SK-N-SH (cell line): ENCODE data around the gene SYNGR3. TPM values are rescaled to one million over a fixed set of nuclear protein-coding genes. Genes with fewer than 3 reads are reported as not detected.

Experiments
- CTCF ChIA-PET: fragments of 300-600, 350-600 bp; formaldehyde crosslinking; extraction: SDS; loops from one replicate; lab custom pipeline; 2021; lab: Yijun Ruan, JAX
- POLR2A ChIA-PET: fragments of 350-600 bp; sonication (Branson Sonifier 250); formaldehyde crosslinking; extraction: SDS; loops from one replicate; lab custom pipeline; 2020; ENCODE audit warnings: antibody characterized with exemption, inconsistent platforms; lab: Yijun Ruan, JAX
- DNase-seq: peaks from one replicate; pipeline ENCODE4 v3.0.0; 2012
- H2AFZ ChIP-seq: fragments of 200-600 bp; sonication (generic); 2 replicates; pipeline ENCODE4 v1.8.1; 2016; ENCODE audit warnings: antibody characterized with exemption, mild to moderate bottlenecking, low read depth
- H3F3A ChIP-seq: fragments of 200-600 bp; sonication (generic); replicated peaks from 2 replicates; pipeline ENCODE3; 2016; ENCODE audit warnings: antibody characterized with exemption, mild to moderate bottlenecking; ENCODE audit not compliant: insufficient read depth
- H3K27ac ChIP-seq, 2 experiments: fragments of 200-500 bp in 1 of 2; fragments of 200-600 bp in 1 of 2; sonication (Bioruptor generic) in 1 of 2; sonication (generic), shearing (Covaris generic) in 1 of 2; 2 replicates each; pipeline versions ENCODE4 v1.5.1 to v1.6.1; 2014 to 2016; ENCODE audit warnings: low read depth in 2 of 2, inconsistent platforms in 1 of 2, low read length in 1 of 2, mild to moderate bottlenecking in 1 of 2, mixed read lengths in 1 of 2
- H3K27me3 ChIP-seq: fragments of 200-600 bp; sonication (generic), shearing (Covaris generic); 2 replicates; pipeline ENCODE4 v1.6.1; 2016; ENCODE audit warnings: mixed run types; ENCODE audit not compliant: insufficient read depth
- H3K36me3 ChIP-seq, 2 experiments: fragments of 200-500 bp in 1 of 2; fragments of 200-600 bp in 1 of 2; sonication (Bioruptor generic) in 1 of 2; sonication (generic) in 1 of 2; replicated peaks in 1 of 2; 2 replicates each; pipeline versions ENCODE3 to v1.5.1; 2014 to 2016; ENCODE audit warnings: low read length in 1 of 2, mild to moderate bottlenecking in 1 of 2; ENCODE audit not compliant: insufficient read depth in 2 of 2, control insufficient read depth in 1 of 2
- H3K4me1 ChIP-seq, 2 experiments: fragments of 200-500 bp in 1 of 2; fragments of 200-600 bp in 1 of 2; sonication (Bioruptor generic) in 1 of 2; sonication (generic), shearing (Covaris generic) in 1 of 2; 2 replicates each; pipeline versions ENCODE4 v1.5.1 to v1.6.1; 2014 to 2016; ENCODE audit warnings: low read depth in 1 of 2, low read length in 1 of 2, mixed run types in 1 of 2; ENCODE audit not compliant: insufficient read depth in 2 of 2, control insufficient read depth in 1 of 2
- H3K4me2 ChIP-seq: fragments of 200-600 bp; sonication (generic), shearing (Covaris generic); 2 replicates; pipeline ENCODE4 v1.6.1; 2017; ENCODE audit warnings: mixed run types
- H3K4me3 ChIP-seq, 2 experiments: fragments of 200-500 bp in 1 of 2; fragments of 200-600 bp in 1 of 2; sonication (Bioruptor generic) in 1 of 2; sonication (generic), shearing (Covaris generic) in 1 of 2; 2 replicates each; pipeline versions ENCODE4 v1.5.1 to v1.8.1; 2014 to 2016; ENCODE audit warnings: low read depth in 2 of 2, inconsistent platforms in 1 of 2, low read length in 1 of 2, mild to moderate bottlenecking in 1 of 2, mixed read lengths in 1 of 2, moderate library complexity in 1 of 2
- H3K79me2 ChIP-seq: fragments of 200-600 bp; sonication (generic); 2 replicates; pipeline ENCODE4 v1.8.1; 2017; ENCODE audit warnings: mild to moderate bottlenecking; ENCODE audit not compliant: insufficient read depth
- H3K9ac ChIP-seq: fragments of 200-600 bp; sonication (generic); 2 replicates; pipeline ENCODE4 v1.6.1; 2017; ENCODE audit warnings: mixed run types
- H3K9me2 ChIP-seq: fragments of 200-600 bp; sonication (generic); 2 replicates; pipeline ENCODE4 v1.6.1; 2017; ENCODE audit warnings: mixed run types
- H3K9me3 ChIP-seq: fragments of 200-600 bp; sonication (generic); 2 replicates; pipeline ENCODE4 v1.6.1; 2017; ENCODE audit warnings: mixed run types, mild to moderate bottlenecking, moderate library complexity
- H4K20me1 ChIP-seq: fragments of 200-600 bp; sonication (generic); 2 replicates; pipeline ENCODE4 v1.6.1; 2017; ENCODE audit warnings: mild to moderate bottlenecking, mixed run types; ENCODE audit not compliant: insufficient read depth
- CHD2 ChIP-seq: fragments of 150-350 bp; IDR thresholded peaks from 2 replicates; pipeline ENCODE4 v1.6.1; 2018; ENCODE audit warnings: low read length; ENCODE audit not compliant: partially characterized antibody
- ELF1 ChIP-seq: IDR thresholded peaks from 2 replicates; pipeline ENCODE4 v1.4.0; 2012
- FOXM1 ChIP-seq: IDR thresholded peaks from 2 replicates; pipeline ENCODE4 v1.4.0; 2012; ENCODE audit warnings: low read depth, mild to moderate bottlenecking
- GABPA ChIP-seq: IDR thresholded peaks from 2 replicates; pipeline ENCODE4 v1.4.0; 2012; ENCODE audit warnings: low read depth, mild to moderate bottlenecking
- GATA2 ChIP-seq: sonication (generic); formaldehyde crosslinking; IDR thresholded peaks from 2 replicates; pipeline ENCODE4 v1.5.0; 2020; ENCODE audit warnings: mild to moderate bottlenecking, missing genetic modification reagents
- JUND ChIP-seq: IDR thresholded peaks from 2 replicates; pipeline ENCODE4 v1.4.0; 2012
- MEF2A ChIP-seq: IDR thresholded peaks from 2 replicates; pipeline ENCODE4 v1.4.0; 2012; ENCODE audit warnings: low read depth, borderline replicate concordance
- MXI1 ChIP-seq: IDR thresholded peaks from 2 replicates; pipeline ENCODE4 v1.6.1; 2012; ENCODE audit warnings: mild to moderate bottlenecking, low read depth, low read length, improper control_type of control experiment
- NFIC ChIP-seq: IDR thresholded peaks from 2 replicates; pipeline ENCODE4 v1.4.0; 2012; ENCODE audit warnings: borderline replicate concordance
- POLR2AphosphoS5 ChIP-seq: IDR thresholded peaks from 2 replicates; pipeline ENCODE4 v1.6.1; 2012; ENCODE audit warnings: low read depth, low read length
- RAD21 ChIP-seq: IDR thresholded peaks from 2 replicates; pipeline ENCODE4 v1.6.1; 2012; ENCODE audit warnings: mild to moderate bottlenecking, low read length
- TCF12 ChIP-seq: IDR thresholded peaks from 2 replicates; pipeline ENCODE4 v1.4.0; 2012
- TEAD4 ChIP-seq: IDR thresholded peaks from 2 replicates; pipeline ENCODE4 v1.4.0; 2012; ENCODE audit warnings: mild to moderate bottlenecking, borderline replicate concordance; ENCODE audit not compliant: insufficient read depth
- WGBS: methylation state at CpG from one replicate; pipeline ENCODE4 v1.1.6; 2017; ENCODE audit warnings: low lambda C conversion rate; 5-methylcytosine and 5-hydroxymethylcytosine counted together
- polyA plus RNA-seq, 3 experiments: library from polyadenylated mRNA; depleted of rRNA; stranded (reverse); fragments of >200 nt; gene quantifications; 2 replicates each; pipeline ENCODE4 v1.2.3, GENCODE V29; 2012
- TF ChIP-seq, protein P1 (sequence below): fragments of 200-600 bp; sonication (generic); IDR thresholded peaks from 2 replicates; pipeline ENCODE4 v1.6.1; 2017; ENCODE audit warnings: antibody characterized with exemption, mild to moderate bottlenecking, moderate library complexity
- TF ChIP-seq, protein P2 (sequence below): IDR thresholded peaks from 2 replicates; pipeline ENCODE4; 2012
- TF ChIP-seq, protein P3 (sequence below): IDR thresholded peaks from 2 replicates; pipeline ENCODE4 v1.4.0; 2012; ENCODE audit warnings: low read depth, borderline replicate concordance
- TF ChIP-seq, protein P4 (sequence below): IDR thresholded peaks from 2 replicates; pipeline ENCODE4 v1.4.0; 2012; ENCODE audit warnings: low read depth, borderline replicate concordance
- TF ChIP-seq, protein P5 (sequence below): fragments of 150-350 bp; IDR thresholded peaks from 2 replicates; pipeline ENCODE4 v1.6.1; 2016; ENCODE audit warnings: mild to moderate bottlenecking, low read depth, low read length
- TF ChIP-seq, protein P6 (sequence below): fragments of 150-350 bp; IDR thresholded peaks from 2 replicates; pipeline ENCODE4 v1.6.1; 2017; ENCODE audit warnings: antibody characterized with exemption, low read length, low read depth, borderline replicate concordance

SYNGR3 gene
- polyA plus RNA-seq, 1 of the 3 experiments (the other 2 are of a cell fraction): 10.7 TPM

DNA sequence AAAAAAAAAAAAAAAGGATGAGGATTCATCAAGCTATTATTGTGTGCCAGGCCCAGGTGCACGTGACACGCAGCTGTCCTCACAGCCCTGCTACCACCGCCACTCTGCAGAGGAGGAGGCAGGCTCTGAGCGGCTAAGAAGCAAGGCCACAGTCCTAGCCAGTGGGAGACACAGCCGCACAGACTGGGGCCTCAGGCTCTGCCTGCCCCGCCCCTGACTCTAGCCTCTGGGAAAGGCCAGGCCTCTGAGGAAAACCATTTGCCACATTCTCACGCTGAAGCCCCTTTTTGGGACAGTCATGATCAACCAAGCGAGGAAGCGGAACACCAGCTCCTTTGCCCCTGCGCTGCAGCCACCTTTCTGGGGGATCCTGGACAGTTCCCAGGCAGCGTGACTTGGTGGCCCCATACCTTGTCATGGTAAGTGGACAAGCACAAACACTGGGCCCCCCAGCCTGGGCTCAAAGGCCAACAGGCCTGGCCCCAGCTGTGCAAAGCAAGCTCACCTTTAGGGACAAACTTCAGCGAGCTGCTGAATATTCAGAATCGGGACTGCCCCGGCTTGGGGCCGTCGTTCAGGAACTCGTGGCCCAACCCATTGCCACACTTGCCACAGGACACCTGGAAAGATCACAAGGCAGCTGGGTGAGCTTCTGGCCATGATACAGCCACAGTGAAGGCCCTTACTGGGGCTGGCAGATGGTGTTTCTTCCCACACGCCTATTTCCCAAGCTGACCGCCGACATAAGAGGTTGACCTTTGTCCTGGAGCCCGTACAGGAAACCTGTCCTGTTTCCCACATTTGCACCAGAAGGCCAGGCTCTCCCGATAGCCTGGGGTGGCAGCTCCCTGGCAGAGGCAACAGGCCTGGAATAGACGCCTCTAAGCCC is 49.3 kb upstream of the SYNGR3 start (continued):
- TF ChIP-seq CHD2: no peak
- TF ChIP-seq, protein P1, sequence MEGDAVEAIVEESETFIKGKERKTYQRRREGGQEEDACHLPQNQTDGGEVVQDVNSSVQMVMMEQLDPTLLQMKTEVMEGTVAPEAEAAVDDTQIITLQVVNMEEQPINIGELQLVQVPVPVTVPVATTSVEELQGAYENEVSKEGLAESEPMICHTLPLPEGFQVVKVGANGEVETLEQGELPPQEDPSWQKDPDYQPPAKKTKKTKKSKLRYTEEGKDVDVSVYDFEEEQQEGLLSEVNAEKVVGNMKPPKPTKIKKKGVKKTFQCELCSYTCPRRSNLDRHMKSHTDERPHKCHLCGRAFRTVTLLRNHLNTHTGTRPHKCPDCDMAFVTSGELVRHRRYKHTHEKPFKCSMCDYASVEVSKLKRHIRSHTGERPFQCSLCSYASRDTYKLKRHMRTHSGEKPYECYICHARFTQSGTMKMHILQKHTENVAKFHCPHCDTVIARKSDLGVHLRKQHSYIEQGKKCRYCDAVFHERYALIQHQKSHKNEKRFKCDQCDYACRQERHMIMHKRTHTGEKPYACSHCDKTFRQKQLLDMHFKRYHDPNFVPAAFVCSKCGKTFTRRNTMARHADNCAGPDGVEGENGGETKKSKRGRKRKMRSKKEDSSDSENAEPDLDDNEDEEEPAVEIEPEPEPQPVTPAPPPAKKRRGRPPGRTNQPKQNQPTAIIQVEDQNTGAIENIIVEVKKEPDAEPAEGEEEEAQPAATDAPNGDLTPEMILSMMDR: no peak
- TF ChIP-seq, protein P2, sequence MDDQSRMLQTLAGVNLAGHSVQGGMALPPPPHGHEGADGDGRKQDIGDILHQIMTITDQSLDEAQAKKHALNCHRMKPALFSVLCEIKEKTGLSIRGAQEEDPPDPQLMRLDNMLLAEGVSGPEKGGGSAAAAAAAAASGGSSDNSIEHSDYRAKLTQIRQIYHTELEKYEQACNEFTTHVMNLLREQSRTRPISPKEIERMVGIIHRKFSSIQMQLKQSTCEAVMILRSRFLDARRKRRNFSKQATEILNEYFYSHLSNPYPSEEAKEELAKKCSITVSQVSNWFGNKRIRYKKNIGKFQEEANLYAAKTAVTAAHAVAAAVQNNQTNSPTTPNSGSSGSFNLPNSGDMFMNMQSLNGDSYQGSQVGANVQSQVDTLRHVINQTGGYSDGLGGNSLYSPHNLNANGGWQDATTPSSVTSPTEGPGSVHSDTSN: no peak
- TF ChIP-seq MEF2A: no peak

DNA sequence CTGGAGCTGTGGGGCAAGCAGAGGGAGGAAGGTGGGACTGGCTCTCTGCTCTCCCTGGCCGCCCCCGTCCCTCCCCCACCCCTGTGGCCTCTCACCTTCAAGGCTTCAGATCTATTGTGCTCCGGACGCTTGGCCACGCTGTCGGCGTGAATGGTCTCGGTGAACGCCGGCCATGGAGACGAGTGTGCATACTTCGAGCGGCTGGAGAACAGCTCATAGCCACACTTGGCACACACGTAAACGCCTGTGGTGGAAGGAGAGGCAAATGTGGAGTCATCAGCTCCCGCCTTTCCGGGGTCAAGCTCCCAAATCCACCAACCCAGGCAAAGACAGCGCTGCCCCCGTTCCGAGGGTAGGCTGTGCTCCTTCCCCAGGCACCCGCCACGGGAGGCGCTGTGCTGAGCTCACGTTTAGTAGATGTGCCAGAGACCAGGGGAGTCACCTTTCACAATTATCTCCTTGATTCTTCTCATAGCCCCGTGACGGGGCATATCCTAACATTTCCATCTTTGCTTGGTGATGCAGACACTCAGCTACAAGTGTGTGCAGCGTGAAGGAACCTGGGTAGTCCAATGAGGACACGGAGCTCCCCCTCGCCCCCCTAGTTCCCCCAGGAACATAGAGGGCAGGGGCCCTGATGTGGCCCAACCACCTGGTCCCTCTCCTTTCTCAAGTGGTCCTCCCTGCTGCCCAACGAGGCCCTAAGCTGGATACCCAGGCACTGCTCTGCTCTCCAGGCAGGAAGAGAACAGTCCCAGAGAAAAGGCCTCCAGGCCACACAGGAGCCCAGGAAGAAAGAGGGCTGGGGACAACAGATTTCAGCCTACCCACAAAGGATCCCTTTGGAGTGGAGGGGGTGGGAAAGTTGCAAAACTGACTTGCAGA is 48.4 kb upstream of the SYNGR3 start:
- ChIA-PET CTCF (interaction anchor here (0.7 to 2.8 kb wide), 8 partner anchors 9 to 167 kb away, joined by 3 to 18 read pairs (median 4); no protein-coding TSS in a partner anchor), POLR2A (interaction anchor here (0.8 to 1.3 kb wide), 3 partner anchors 12 to 23 kb away, joined by 3 to 7 read pairs (median 5); partner anchors contain the start of gene RPS2)
- Histone ChIP-seq H2AFZ (peak overlapping the region; percentile 3; the same call in 1 of the 2 replicates), H3K27me3 (no peaks in the 10 kb centered on the region), H3F3A (no peaks in the 10 kb centered on the region), H4K20me1 (no peaks in the 10 kb centered on the region), H3K36me3 (peaks cover 4 to 14% of the 10 kb centered on the region in 2 experiments), H3K9me2 (no peaks in the 10 kb centered on the region), H3K27ac (no peak overlapping the region), H3K4me2 (peak overlapping the region; percentile 99), H3K4me1 (peaks cover 0 to 10% of the 10 kb centered on the region in 2 experiments; a peak in 2 of 4 replicates), H3K4me3 (peak overlapping the region; percentile 91 to 95; a peak in 3 of 4 replicates), H3K9ac (no peak overlapping the region), H3K79me2 (no peaks in the 10 kb centered on the region), H3K9me3 (no peaks in the 10 kb centered on the region)
- DNase-seq: peak; percentile 9
- TF ChIP-seq RAD21 (no peak), NFIC (no peak), TEAD4 (no peak), GABPA (no peak), TCF12 (no peak), CHD2 (no peak), ELF1 (no peak), FOXM1 (no peak), JUND (no peak), GATA2 (no peak), POLR2AphosphoS5 (no peak), MXI1 (no peak), MEF2A (no peak)
- TF ChIP-seq, protein P3, sequence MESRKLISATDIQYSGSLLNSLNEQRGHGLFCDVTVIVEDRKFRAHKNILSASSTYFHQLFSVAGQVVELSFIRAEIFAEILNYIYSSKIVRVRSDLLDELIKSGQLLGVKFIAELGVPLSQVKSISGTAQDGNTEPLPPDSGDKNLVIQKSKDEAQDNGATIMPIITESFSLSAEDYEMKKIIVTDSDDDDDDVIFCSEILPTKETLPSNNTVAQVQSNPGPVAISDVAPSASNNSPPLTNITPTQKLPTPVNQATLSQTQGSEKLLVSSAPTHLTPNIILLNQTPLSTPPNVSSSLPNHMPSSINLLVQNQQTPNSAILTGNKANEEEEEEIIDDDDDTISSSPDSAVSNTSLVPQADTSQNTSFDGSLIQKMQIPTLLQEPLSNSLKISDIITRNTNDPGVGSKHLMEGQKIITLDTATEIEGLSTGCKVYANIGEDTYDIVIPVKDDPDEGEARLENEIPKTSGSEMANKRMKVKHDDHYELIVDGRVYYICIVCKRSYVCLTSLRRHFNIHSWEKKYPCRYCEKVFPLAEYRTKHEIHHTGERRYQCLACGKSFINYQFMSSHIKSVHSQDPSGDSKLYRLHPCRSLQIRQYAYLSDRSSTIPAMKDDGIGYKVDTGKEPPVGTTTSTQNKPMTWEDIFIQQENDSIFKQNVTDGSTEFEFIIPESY: no peak
- TF ChIP-seq, protein P4, sequence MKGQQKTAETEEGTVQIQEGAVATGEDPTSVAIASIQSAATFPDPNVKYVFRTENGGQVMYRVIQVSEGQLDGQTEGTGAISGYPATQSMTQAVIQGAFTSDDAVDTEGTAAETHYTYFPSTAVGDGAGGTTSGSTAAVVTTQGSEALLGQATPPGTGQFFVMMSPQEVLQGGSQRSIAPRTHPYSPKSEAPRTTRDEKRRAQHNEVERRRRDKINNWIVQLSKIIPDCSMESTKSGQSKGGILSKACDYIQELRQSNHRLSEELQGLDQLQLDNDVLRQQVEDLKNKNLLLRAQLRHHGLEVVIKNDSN: no peak
- TF ChIP-seq, protein P5, sequence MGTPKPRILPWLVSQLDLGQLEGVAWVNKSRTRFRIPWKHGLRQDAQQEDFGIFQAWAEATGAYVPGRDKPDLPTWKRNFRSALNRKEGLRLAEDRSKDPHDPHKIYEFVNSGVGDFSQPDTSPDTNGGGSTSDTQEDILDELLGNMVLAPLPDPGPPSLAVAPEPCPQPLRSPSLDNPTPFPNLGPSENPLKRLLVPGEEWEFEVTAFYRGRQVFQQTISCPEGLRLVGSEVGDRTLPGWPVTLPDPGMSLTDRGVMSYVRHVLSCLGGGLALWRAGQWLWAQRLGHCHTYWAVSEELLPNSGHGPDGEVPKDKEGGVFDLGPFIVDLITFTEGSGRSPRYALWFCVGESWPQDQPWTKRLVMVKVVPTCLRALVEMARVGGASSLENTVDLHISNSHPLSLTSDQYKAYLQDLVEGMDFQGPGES: no peak
- TF ChIP-seq, protein P6, sequence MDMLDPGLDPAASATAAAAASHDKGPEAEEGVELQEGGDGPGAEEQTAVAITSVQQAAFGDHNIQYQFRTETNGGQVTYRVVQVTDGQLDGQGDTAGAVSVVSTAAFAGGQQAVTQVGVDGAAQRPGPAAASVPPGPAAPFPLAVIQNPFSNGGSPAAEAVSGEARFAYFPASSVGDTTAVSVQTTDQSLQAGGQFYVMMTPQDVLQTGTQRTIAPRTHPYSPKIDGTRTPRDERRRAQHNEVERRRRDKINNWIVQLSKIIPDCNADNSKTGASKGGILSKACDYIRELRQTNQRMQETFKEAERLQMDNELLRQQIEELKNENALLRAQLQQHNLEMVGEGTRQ: no peak
- WGBS: 85% methylated on average over 18 of the region's 30 CpGs
